H1 (cell line): ENCODE measurements around the gene KCTD2. TPM values are rescaled to one million over a fixed set of nuclear protein-coding genes. Genes with fewer than 3 reads are reported as not detected.
A peak's percentile ranks its signal among the peaks of the same experiment; 100 is the strongest.

Source experiments
- BACH1 ChIP-seq: IDR thresholded peaks from 2 replicates; pipeline ENCODE4 v1.6.1; 2012; ENCODE audit warnings: low read length, improper control_type of control experiment
- BCL11A ChIP-seq, 2 experiments: IDR thresholded peaks; one replicate each; pipeline ENCODE4 v1.6.1; 2011; ENCODE audit warnings: low read depth in 2 of 2, low read length in 2 of 2, mild to moderate bottlenecking in 2 of 2
- CHD2 ChIP-seq: IDR thresholded peaks from 2 replicates; pipeline ENCODE4 v1.6.1; 2012; ENCODE audit warnings: low read length, improper control_type of control experiment
- EZH2 ChIP-seq: fragments of 200-600 bp; sonication (generic); IDR thresholded peaks from 2 replicates; pipeline ENCODE4 v1.7.1; 2012; ENCODE audit warnings: low read depth, mild to moderate bottlenecking, moderate library complexity, low read length, inconsistent platforms; ENCODE audit not compliant: severe bottlenecking
- HDAC6 ChIP-seq: IDR thresholded peaks from one replicate; pipeline ENCODE4 v1.7.1; 2012; ENCODE audit warnings: low read depth, mild to moderate bottlenecking, inconsistent platforms, low read length, moderate library complexity
- JUND ChIP-seq: IDR thresholded peaks from 2 replicates; pipeline ENCODE4 v1.6.1; 2011; ENCODE audit warnings: mild to moderate bottlenecking, improper control_type of control experiment, low read length
- KDM1A ChIP-seq: fragments of 200-600, 300-600 bp; sonication (generic); IDR thresholded peaks from 2 replicates; pipeline ENCODE4 v1.7.1; 2016; ENCODE audit warnings: mild to moderate bottlenecking, low read length, borderline replicate concordance
- KDM4A ChIP-seq: IDR thresholded peaks from one replicate; pipeline ENCODE4 v1.7.1; 2012; ENCODE audit warnings: low read depth, mild to moderate bottlenecking, moderate library complexity, low read length, inconsistent platforms; ENCODE audit not compliant: severe bottlenecking
- NRF1 ChIP-seq: IDR thresholded peaks from 2 replicates; pipeline ENCODE4 v1.6.1; 2011; ENCODE audit warnings: mild to moderate bottlenecking, low read depth, low read length, improper control_type of control experiment
- POU5F1 ChIP-seq: IDR thresholded peaks from 2 replicates; pipeline ENCODE4 v1.6.1; 2011; ENCODE audit warnings: low read depth, mild to moderate bottlenecking, low read length, moderate library complexity
- RAD21 ChIP-seq, 2 experiments: IDR thresholded peaks in 1 of 2; conservative IDR thresholded peaks in 1 of 2; 2 replicates each; pipeline ENCODE4 v1.6.1; 2011; ENCODE audit warnings: low read depth in 2 of 2, low read length in 2 of 2, improper control_type of control experiment in 1 of 2, inconsistent platforms in 1 of 2, mild to moderate bottlenecking in 1 of 2, moderate library complexity in 1 of 2
- RFX5 ChIP-seq: IDR thresholded peaks from 2 replicates; pipeline ENCODE4 v1.6.1; 2011; ENCODE audit warnings: low read depth, low read length, improper control_type of control experiment, borderline replicate concordance
- SIN3A ChIP-seq, 2 experiments: IDR thresholded peaks in 1 of 2; conservative IDR thresholded peaks in 1 of 2; 2 replicates each; pipeline ENCODE4 v1.6.1; 2011 to 2012; ENCODE audit warnings: low read length in 2 of 2, improper control_type of control experiment in 1 of 2, low read depth in 1 of 2, mild to moderate bottlenecking in 1 of 2
- SIX5 ChIP-seq: IDR thresholded peaks from 2 replicates; pipeline ENCODE4 v1.6.1; 2011; ENCODE audit warnings: mild to moderate bottlenecking, low read depth, low read length
- SP2 ChIP-seq: IDR thresholded peaks from 2 replicates; pipeline ENCODE4 v1.6.1; 2012; ENCODE audit warnings: mild to moderate bottlenecking, low read length, inconsistent platforms
- TAF1 ChIP-seq: IDR thresholded peaks from 2 replicates; pipeline ENCODE4 v1.6.1; 2011; ENCODE audit warnings: mild to moderate bottlenecking, low read depth, low read length
- TAF7 ChIP-seq: optimal IDR thresholded peaks from 2 replicates; pipeline ENCODE3; 2011; ENCODE audit warnings: low read depth, mild to moderate bottlenecking, inconsistent platforms, low read length, moderate library complexity, borderline replicate concordance
- TCF12 ChIP-seq: IDR thresholded peaks from 2 replicates; pipeline ENCODE4 v1.6.1; 2011; ENCODE audit warnings: low read depth, mild to moderate bottlenecking, low read length
- polyA plus RNA-seq, 7 experiments: library from polyadenylated mRNA; depleted of rRNA in 3 of 7; stranded (reverse) in 5 of 7; unstranded in 2 of 7; fragments of >200 nt in 5 of 7; fragments of 200-250 nt in 2 of 7; gene quantifications; 1 replicate in 5 of 7; 2 replicates in 1 of 7; 4 replicates in 1 of 7; pipeline versions ENCODE4 v1.2.1 to v1.2.3, GENCODE V29; 2011 to 2013; ENCODE audit warnings: missing spikeins in 2 of 7, mixed read lengths in 2 of 7
- total RNA-seq: library from RNA; stranded (reverse); fragmentation: NEBNext Ultra II Directional; extraction: Animal tissue kit (Norgen Biotek cat#: 25700); gene quantifications from 2 replicates; pipeline ENCODE4 v1.2.1, GENCODE V29; 2021
- TF ChIP-seq, protein P1 (sequence below), 3 experiments: IDR thresholded peaks; 1 replicate in 2 of 3; 2 replicates in 1 of 3; pipeline versions ENCODE4 v1.5.1 to v1.6.1; 2011; ENCODE audit warnings: low read length in 3 of 3, mild to moderate bottlenecking in 3 of 3, inconsistent platforms in 2 of 3, low read depth in 1 of 3, moderate library complexity in 1 of 3; ENCODE audit not compliant: insufficient read depth in 1 of 3; ENCODE audit errors: control extremely low read depth in 1 of 3
- TF ChIP-seq, protein P2 (sequence below): IDR thresholded peaks from 2 replicates; pipeline ENCODE4 v1.6.1; 2012; ENCODE audit warnings: low read length, inconsistent platforms

The KCTD2 gene
- total and polyA plus RNA-seq, 2 of the 8 experiments (the other 6 are each of a cell fraction or from before 2014, with no cell fraction given) = 33.7 to 36.8 TPM

DNA sequence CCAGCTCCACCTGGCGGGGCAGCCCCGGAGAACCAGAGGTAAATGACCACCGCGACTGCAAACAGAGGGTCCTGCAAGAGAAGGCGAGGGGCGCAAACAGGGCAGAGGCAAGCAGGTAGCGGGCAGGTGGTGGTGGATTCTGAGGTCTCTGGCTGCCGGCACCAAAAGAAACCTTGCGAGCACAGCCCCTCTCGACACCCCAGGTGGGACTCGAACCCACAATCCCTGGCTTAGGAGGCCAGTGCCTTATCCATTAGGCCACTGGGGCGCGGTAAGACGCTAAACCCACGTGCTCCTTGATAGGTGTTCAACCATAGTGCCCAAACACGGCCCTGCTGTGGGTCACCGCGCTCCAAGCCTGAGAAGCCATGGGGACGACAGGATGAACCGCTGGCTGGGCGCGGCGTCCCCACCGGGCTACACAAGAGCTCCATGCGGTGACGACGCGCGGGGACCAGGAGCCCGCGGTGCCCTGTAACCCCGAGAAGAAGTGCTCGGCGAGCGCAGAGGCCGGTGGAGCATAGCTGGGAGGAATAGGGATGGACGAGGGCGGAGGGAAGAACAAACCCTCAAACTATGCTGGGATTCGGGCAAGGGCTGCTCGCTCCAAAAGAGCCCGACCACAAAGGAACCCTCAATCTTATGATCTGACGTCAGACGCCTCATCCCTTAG, 12.7 kb upstream of the KCTD2 start (continued):
- TF ChIP-seq, protein P1, sequence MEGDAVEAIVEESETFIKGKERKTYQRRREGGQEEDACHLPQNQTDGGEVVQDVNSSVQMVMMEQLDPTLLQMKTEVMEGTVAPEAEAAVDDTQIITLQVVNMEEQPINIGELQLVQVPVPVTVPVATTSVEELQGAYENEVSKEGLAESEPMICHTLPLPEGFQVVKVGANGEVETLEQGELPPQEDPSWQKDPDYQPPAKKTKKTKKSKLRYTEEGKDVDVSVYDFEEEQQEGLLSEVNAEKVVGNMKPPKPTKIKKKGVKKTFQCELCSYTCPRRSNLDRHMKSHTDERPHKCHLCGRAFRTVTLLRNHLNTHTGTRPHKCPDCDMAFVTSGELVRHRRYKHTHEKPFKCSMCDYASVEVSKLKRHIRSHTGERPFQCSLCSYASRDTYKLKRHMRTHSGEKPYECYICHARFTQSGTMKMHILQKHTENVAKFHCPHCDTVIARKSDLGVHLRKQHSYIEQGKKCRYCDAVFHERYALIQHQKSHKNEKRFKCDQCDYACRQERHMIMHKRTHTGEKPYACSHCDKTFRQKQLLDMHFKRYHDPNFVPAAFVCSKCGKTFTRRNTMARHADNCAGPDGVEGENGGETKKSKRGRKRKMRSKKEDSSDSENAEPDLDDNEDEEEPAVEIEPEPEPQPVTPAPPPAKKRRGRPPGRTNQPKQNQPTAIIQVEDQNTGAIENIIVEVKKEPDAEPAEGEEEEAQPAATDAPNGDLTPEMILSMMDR (IDR thresholded peaks at IDR 0.05; ENCODE audit: control extremely low read depth in 1 of 3, insufficient read depth in 1 of 3, low read depth in 1 of 3, low read length in 3 of 3) = peak in 1 of 3 experiments; percentile 5; a peak in 1 of 4 replicates
- TF ChIP-seq TAF1 = no peak
- peak; percentile 73 for TF ChIP-seq TAF7
- no peak for TF ChIP-seq SP2
- no peak for TF ChIP-seq BCL11A (IDR thresholded peaks at IDR 0.05; ENCODE audit: low read depth in 2 of 2, low read length in 2 of 2)
- TF ChIP-seq NRF1 = peak; percentile 33; the same call in 1 of the 2 replicates
- TF ChIP-seq TCF12 = no peak
- TF ChIP-seq CHD2 = no peak
- peak; percentile 88 for TF ChIP-seq KDM4A
- TF ChIP-seq BACH1 = no peak
- TF ChIP-seq, protein P2, sequence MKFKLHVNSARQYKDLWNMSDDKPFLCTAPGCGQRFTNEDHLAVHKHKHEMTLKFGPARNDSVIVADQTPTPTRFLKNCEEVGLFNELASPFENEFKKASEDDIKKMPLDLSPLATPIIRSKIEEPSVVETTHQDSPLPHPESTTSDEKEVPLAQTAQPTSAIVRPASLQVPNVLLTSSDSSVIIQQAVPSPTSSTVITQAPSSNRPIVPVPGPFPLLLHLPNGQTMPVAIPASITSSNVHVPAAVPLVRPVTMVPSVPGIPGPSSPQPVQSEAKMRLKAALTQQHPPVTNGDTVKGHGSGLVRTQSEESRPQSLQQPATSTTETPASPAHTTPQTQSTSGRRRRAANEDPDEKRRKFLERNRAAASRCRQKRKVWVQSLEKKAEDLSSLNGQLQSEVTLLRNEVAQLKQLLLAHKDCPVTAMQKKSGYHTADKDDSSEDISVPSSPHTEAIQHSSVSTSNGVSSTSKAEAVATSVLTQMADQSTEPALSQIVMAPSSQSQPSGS = no peak
- peak; percentile 12 to 79; a peak in 3 of 4 replicates for TF ChIP-seq SIN3A (conservative IDR thresholded peaks at IDR 0.05 in 1 of 2, IDR thresholded peaks at IDR 0.05 in 1 of 2; ENCODE audit: low read depth in 1 of 2, low read length in 2 of 2)
- TF ChIP-seq SIX5 = no peak
- no peak for TF ChIP-seq RFX5
- TF ChIP-seq KDM1A = no peak
- TF ChIP-seq EZH2 = no peak
- TF ChIP-seq POU5F1 = peak; percentile 57; the same call in 1 of the 2 replicates
- TF ChIP-seq JUND = no peak
- TF ChIP-seq RAD21 (IDR thresholded peaks at IDR 0.05 in 1 of 2, conservative IDR thresholded peaks at IDR 0.05 in 1 of 2; ENCODE audit: low read depth in 2 of 2, low read length in 2 of 2) = no peak
- TF ChIP-seq HDAC6 = no peak
